PC-9 (cell line): ENCODE measurements around the gene EFEMP2. TPM values are rescaled to one million over a fixed set of nuclear protein-coding genes. Genes with fewer than 3 reads are reported as not detected.

Experiments
- BruUV-seq: library from RNA; stranded (reverse); fragments of 400-500 nt; replicated peaks from 2 replicates; lab custom pipeline; 2021; lab: Mats Ljungman, UMichigan
- CTCF ChIA-PET: fragments of 300-600 bp; sonication (Branson Sonifier 250); formaldehyde crosslinking; loops from one replicate; lab custom pipeline; 2022; ENCODE audit warnings: antibody characterized with exemption; lab: Charles Lee
- POLR2A ChIA-PET: fragments of 300-600 bp; sonication (Branson Sonifier 250); formaldehyde crosslinking; loops from one replicate; lab custom pipeline; 2022; ENCODE audit warnings: antibody characterized with exemption; ENCODE audit not compliant: unreplicated experiment; lab: Charles Lee
- DNase-seq, 2 experiments: peaks; one replicate each; pipeline versions ENCODE4 v3.0.0 to v3.0.0-alpha.2; 2015 to 2022; ENCODE audit warnings: mixed read lengths in 1 of 2
- H2AFZ ChIP-seq: fragments of 200-600 bp; sonication (generic); 2 replicates; pipeline ENCODE4 v1.8.1; 2017; ENCODE audit warnings: antibody characterized with exemption
- H3F3A ChIP-seq: fragments of 200-600 bp; sonication (generic); 2 replicates; pipeline ENCODE4 v1.8.1; 2017; ENCODE audit warnings: antibody characterized with exemption, mild to moderate bottlenecking, low read depth; ENCODE audit not compliant: insufficient read depth
- H3K27ac ChIP-seq: fragments of 200-600 bp; sonication (generic); 2 replicates; pipeline ENCODE4 v1.6.1; 2016; ENCODE audit warnings: mixed run types
- H3K27me3 ChIP-seq: fragments of 200-600 bp; sonication (generic); 2 replicates; pipeline ENCODE4 v1.6.1; 2016; ENCODE audit warnings: low read depth, mixed run types; ENCODE audit not compliant: insufficient read depth
- H3K36me3 ChIP-seq: fragments of 200-600 bp; sonication (generic); 2 replicates; pipeline ENCODE4 v1.6.1; 2016; ENCODE audit warnings: low read depth, mixed run types
- H3K4me1 ChIP-seq: fragments of 200-600 bp; sonication (generic); replicated peaks from 2 replicates; pipeline ENCODE4 v1.6.1; 2016; ENCODE audit warnings: mixed run types; ENCODE audit not compliant: insufficient read depth
- H3K4me2 ChIP-seq: fragments of 200-600 bp; sonication (generic); 2 replicates; pipeline ENCODE4 v1.6.1; 2017; ENCODE audit warnings: mixed run types
- H3K4me3 ChIP-seq: fragments of 200-600 bp; sonication (generic); 2 replicates; pipeline ENCODE4 v1.6.1; 2016; ENCODE audit warnings: mixed run types
- H3K79me2 ChIP-seq: fragments of 200-600 bp; sonication (generic); 2 replicates; pipeline ENCODE4 v1.6.1; 2017; ENCODE audit warnings: low read depth, mixed run types
- H3K9me2 ChIP-seq: fragments of 200-600 bp; sonication (generic); 2 replicates; pipeline ENCODE4 v1.8.1; 2017; ENCODE audit warnings: mild to moderate bottlenecking; ENCODE audit not compliant: insufficient read depth
- H3K9me3 ChIP-seq: fragments of 200-600 bp; sonication (generic); 2 replicates; pipeline ENCODE4 v1.8.1; 2016; ENCODE audit warnings: low read depth; ENCODE audit not compliant: insufficient read depth
- H4K20me1 ChIP-seq: fragments of 200-600 bp; sonication (generic); 2 replicates; pipeline ENCODE4 v1.8.1; 2017; ENCODE audit not compliant: insufficient read depth
- EZH2 ChIP-seq: fragments of 200-600 bp; sonication (generic); IDR thresholded peaks from 2 replicates; pipeline ENCODE4 v1.8.0; 2017; ENCODE audit warnings: antibody characterized with exemption, low read depth
- intact Hi-C: fragments of 100-400 bp; cut with micrococcal nuclease; formaldehyde crosslinking; loops from one replicate; pipeline ENCODE4 v1.10.0; 2022; ENCODE audit not compliant: unreplicated experiment
- total RNA-seq: library from RNA; stranded (reverse); gene quantifications from 2 replicates; pipeline ENCODE4 v1.2.3, GENCODE V29; 2021
- TF ChIP-seq, protein P1 (sequence below): fragments of 200-600 bp; sonication (generic); conservative IDR thresholded peaks from 2 replicates; pipeline ENCODE4 v1.6.1; 2017; ENCODE audit warnings: mixed run types, antibody characterized with exemption, mild to moderate bottlenecking, moderate library complexity

The EFEMP2 gene
- total RNA-seq, 1 experiment from 2014 or later: 18.1 TPM

GRCh38 chr11:65891219-65892136 lies 18.9 kb upstream of the EFEMP2 start:
- BruUV-seq: TSS peak; percentile 47
- Histone ChIP-seq H4K20me1 (peaks cover 32% of the 10 kb centered on the region), H2AFZ (no peak overlapping the region), H3K79me2 (peaks cover 64% of the 10 kb centered on the region), H3K36me3 (peaks cover 12% of the 10 kb centered on the region; the same call in 1 of the 2 replicates), H3K9me2 (no peaks in the 10 kb centered on the region), H3K27me3 (no peaks in the 10 kb centered on the region), H3K4me3 (peak overlapping the region; percentile 80), H3F3A (peaks cover 92% of the 10 kb centered on the region), H3K4me2 (peak overlapping the region; percentile 98), H3K27ac (peak overlapping the region; percentile 64), H3K4me1 (peaks cover 38% of the 10 kb centered on the region), H3K9me3 (no peaks in the 10 kb centered on the region)
- POLR2A ChIA-PET: interaction anchor here (0.6 to 3.2 kb wide), 8 partner anchors 11 to 1113 kb away, joined by 3 to 25 read pairs (median 4); partner anchors contain the start of genes SF1 and VPS51
- intact Hi-C loops: no loop called here
- peak in 1 of 2 experiments; percentile 58 for DNase-seq
- CTCF ChIA-PET: interaction anchor here (0.6 to 2.0 kb wide), 4 partner anchors 26 to 239 kb away, joined by 3 to 7 read pairs (median 6); partner anchors contain the start of gene MUS81
- no peak for TF ChIP-seq EZH2
- TF ChIP-seq, protein P1, sequence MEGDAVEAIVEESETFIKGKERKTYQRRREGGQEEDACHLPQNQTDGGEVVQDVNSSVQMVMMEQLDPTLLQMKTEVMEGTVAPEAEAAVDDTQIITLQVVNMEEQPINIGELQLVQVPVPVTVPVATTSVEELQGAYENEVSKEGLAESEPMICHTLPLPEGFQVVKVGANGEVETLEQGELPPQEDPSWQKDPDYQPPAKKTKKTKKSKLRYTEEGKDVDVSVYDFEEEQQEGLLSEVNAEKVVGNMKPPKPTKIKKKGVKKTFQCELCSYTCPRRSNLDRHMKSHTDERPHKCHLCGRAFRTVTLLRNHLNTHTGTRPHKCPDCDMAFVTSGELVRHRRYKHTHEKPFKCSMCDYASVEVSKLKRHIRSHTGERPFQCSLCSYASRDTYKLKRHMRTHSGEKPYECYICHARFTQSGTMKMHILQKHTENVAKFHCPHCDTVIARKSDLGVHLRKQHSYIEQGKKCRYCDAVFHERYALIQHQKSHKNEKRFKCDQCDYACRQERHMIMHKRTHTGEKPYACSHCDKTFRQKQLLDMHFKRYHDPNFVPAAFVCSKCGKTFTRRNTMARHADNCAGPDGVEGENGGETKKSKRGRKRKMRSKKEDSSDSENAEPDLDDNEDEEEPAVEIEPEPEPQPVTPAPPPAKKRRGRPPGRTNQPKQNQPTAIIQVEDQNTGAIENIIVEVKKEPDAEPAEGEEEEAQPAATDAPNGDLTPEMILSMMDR: peak; percentile 27; the same call in 1 of the 2 replicates

DNA sequence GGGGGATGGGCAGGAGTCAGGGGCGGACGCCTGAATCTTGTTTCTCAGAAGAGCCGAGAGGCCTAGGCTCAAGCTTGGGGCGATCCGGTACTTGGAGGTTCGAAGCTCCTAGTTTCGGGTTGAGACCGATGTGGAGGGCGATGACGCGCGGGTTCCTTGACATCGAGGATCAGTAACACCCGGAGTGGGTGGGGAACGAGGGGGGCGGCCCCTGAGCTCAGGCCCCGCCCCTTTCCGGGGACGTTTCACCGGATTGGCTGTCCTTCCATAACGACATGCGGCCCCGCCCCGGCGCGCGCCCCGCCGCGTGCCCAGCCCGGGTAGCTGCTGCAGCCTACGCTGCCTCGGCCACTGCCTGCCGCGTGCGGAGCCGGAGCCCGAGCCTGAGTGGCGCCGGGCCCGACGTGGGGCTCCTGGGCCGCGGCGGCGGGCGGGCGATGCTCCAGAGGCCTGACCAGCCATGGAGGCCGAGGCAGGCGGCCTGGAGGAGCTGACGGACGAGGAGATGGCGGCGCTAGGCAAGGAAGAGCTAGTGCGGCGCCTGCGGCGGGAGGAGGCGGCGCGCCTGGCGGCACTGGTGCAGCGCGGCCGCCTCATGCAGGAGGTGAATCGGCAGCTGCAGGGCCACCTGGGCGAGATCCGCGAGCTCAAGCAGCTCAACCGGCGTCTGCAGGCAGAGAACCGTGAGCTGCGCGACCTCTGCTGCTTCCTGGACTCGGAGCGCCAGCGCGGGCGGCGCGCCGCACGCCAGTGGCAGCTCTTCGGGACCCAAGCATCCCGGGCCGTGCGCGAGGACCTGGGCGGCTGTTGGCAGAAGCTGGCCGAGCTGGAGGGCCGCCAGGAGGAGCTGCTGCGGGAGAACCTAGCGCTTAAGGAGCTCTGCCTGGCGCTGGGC lies 18.0 kb upstream of the EFEMP2 start, which contains the start of gene CCDC85B:
Gene CCDC85B, plus strand, starts transcription at position 350 of the 895 bp plus-strand sequence. Its CDS starts 111 bp downstream, at position 461.
- H3K79me2 ChIP-seq: peaks cover 57% of the 10 kb centered on the region
- H3K4me3 ChIP-seq: peak within 1 kb of the TSS; percentile 80
- DNase-seq: peak; percentile 86 to 99
- ChIA-PET POLR2A (interaction anchor here (0.5 to 3.2 kb wide), 21 partner anchors 8 to 1112 kb away, joined by 3 to 25 read pairs (median 4); partner anchors contain the start of genes MUS81, SART1 and SF1), CTCF (interaction anchor here (0.6 to 3.2 kb wide), 9 partner anchors 25 to 238 kb away, joined by 3 to 24 read pairs (median 5); partner anchors contain the start of gene MUS81)
- peaks cover 7% of the 10 kb centered on the region; the same call in 1 of the 2 replicates for H3K36me3 ChIP-seq
- intact Hi-C loops: no loop called here
- peaks cover 30% of the 10 kb centered on the region for H3K4me1 ChIP-seq
- no TSS peak for BruUV-seq
- H3K9me3 ChIP-seq: no peaks in the 10 kb centered on the region
- H2AFZ ChIP-seq: peak within 1 kb of the TSS; percentile 92
- peaks cover 23% of the 10 kb centered on the region for H4K20me1 ChIP-seq
- no peak for TF ChIP-seq EZH2
- TF ChIP-seq, protein P1: 0 out of 2 replicates have a peak, but pooled peaks have one; percentile 35
- no peaks in the 10 kb centered on the region for H3K27me3 ChIP-seq
- H3K27ac ChIP-seq: peak within 1 kb of the TSS; percentile 64
- no peaks in the 10 kb centered on the region for H3K9me2 ChIP-seq
- peaks cover 91% of the 10 kb centered on the region for H3F3A ChIP-seq
- H3K4me2 ChIP-seq: peak within 1 kb of the TSS; percentile 98
